ENCODE measurements around the gene DDX39B.
"Not testable (repeated sequence)": the region's sequence is repeated elsewhere in the genome, so short reads cannot be mapped to it uniquely, and the experiment has no call there.

Gene DDX39B

DNA sequence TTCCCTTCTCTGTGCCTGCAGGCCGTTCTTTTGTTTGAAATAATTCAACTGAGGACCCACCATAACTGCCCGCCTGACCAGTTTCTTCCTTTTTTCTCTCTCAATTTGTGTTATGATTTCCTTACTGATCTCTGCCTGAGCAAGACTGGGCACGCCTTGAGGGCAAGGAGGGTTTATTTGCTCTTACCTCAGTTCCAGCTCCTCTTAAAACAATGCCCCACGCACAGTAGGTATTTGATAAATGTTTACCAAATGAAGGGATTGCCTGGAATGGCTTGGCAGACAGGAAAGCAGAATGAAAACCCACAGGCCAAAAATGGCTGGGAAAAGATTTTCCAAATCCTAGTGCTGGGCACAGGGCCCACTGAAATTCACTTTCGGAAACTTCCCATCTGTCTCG lies 54.1 kb downstream of the DDX39B start:
- not testable (repeated sequence) for DNase-seq (ENCODE audit: low read depth in 2 of 2)

DNA sequence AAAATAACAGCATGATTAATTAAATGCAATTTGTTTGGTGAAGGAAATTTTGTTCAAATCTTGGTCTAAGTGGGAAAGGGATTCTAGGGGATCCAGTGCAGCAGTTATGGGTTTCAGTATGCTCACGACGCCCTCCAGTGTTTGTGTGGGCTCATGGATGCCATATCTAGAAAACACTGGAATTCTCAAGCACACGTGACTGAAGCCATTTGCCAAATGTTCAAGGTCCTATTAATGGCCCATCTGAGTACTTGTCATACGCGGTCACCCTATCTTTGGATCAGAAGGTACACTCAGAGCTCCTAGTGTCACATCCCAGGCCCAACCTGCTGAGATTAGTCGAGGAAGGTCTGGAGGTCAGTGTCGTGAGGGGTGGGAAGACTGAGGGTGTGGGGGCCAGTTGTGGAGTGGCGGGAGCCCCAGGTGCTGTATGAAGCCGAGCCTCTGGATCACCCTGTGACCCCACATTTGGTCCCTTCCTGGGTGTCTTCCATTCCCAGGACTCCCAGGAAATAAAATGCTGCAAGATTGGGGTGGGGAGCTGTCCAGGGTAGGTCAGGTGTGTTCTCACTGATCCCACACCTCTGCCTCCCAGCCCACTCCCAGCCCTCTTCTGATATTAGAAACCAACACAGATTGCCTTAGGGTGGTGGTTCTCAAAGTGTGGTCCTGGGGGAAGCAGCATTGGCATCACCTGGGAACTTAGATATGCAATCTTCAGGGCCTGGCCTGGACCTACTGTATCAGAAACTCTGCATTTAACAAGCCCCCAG lies 55.6 kb downstream of the DDX39B start:
- DNase-seq (ENCODE audit: low read depth in 2 of 2), result not testable (repeated sequence)

DNA sequence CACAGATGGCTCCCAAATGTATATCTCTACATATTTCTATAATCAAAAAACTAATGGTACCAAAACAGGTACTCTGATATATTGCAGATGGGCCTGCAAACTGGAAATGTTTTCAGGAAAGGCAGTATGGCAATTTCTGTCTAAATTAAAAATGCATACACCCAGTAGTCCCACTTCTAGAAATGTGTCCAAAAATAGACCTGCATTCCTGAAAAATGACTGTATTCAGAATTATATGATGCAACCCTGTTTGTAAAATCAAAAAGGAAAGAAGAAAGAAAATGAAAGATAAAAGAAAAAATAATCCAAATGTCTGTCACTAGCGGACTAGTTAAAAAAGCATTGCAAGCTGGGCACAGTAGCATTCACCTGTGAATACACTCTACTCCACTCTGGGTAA lies 56.7 kb downstream of the DDX39B start:
- no peak for DNase-seq (ENCODE audit: low read depth in 2 of 2)

DNA sequence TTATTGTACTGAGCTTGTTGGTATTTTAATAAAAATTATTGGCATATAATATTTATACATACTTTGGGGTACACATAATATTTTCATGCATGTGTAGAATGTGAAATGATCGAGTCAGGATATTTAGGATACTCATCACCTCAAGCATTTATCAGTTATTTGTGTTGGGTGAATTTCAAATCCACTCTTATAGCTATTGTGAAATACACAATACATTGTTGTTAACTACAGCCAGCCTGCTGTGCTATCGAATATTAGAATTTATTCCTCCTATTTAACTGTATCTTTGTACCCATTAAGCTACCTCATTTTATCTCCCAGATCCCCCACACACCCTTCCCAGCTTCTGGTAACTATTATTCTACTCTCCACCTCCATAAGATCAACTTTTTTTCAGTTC lies 58.4 kb downstream of the DDX39B start:
- no peak for DNase-seq (ENCODE audit: low read depth in 2 of 2)

DNA sequence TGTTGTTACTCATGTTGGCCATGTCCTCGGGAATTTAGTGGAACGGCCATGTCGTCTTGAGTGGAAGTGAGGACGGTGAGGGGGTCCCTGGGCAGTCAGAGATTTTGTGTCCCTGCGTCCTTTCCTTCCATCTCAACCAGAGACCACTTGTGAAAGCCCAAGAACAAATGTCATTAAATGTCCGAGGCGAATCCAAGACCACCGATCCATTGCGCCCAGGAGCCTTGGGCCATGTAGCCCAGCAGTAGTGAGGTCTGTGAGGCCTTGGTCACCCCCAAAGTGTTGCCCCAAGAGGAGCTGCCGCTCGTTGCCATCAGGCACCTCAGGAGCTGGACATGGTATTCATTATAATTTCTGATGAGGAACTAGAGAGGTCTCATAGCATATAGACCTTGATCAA lies 61.2 kb downstream of the DDX39B start:
- DNase-seq (ENCODE audit: low read depth in 2 of 2), result no peak
